Renal cortex interstitium (tissue), 11 donors: ENCODE results near the gene VGLL3. TPM values are rescaled to one million over a fixed set of nuclear protein-coding genes. Genes with fewer than 3 reads are reported as not detected.

Experiments used
- DNase-seq, 11 donors: peaks; one replicate each; pipeline ENCODE4 v3.0.0-alpha.2; 2013; ENCODE audit warnings: low read depth in 9 of 11, low spot score in 4 of 11; ENCODE audit errors: extremely low read depth in 1 of 11
- polyA plus RNA-seq, 3 donors: library from polyadenylated mRNA; unstranded; fragments of 120-200 nt; gene quantifications; one replicate each; pipeline ENCODE4 v1.2.1, GENCODE V29; 2013; ENCODE audit not compliant: insufficient read length in 3 of 3

VGLL3 gene
- polyA plus RNA-seq, 3 donors: 4.0 to 7.0 (median 4.2) TPM

DNA sequence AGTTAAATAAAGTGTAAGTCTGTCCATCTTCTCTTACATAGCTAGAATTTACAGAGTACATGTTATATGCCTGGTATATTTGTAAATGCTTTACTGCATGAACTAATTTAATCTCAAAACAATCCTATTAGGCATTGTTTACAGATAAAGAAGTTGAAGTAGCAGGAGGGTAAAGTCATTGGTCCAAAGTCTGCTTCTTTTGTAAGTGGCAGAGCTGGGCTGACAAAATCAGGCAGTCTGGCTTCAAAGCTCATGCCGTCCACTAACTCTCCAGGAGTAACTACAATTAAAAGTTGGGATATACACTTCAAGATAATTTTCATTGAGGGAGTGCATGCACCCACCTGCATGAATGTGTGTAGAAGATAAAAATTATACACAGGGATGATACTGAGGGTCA, 27.3 kb downstream of the VGLL3 start:
- no peak for DNase-seq

GRCh38 chr3:86961297-86961696, 29.7 kb downstream of the VGLL3 start:
- DNase-seq: no peak

- DNase-seq: no peak
Measured at GRCh38 chr3:86960550-86960949, 30.4 kb downstream of the VGLL3 start.

DNA sequence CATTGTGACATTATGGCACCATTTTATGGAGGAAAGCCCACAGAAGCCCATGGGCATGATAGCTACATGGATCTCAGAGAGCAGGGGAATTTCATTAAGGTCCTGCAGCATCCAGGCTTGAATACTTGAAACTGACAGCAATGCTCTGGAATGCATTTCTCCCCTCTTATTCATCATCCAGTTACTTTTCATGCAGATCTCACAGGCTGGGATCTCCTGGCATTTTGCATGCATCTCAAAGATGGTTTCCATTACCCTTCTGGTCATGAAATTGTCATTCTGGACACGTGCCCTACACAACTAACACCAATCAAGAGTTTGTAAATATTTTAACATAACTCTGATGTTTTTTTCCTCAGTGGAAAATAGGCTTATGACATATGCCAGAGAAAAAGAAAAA, 32.4 kb downstream of the VGLL3 start:
- DNase-seq: no peak

DNA sequence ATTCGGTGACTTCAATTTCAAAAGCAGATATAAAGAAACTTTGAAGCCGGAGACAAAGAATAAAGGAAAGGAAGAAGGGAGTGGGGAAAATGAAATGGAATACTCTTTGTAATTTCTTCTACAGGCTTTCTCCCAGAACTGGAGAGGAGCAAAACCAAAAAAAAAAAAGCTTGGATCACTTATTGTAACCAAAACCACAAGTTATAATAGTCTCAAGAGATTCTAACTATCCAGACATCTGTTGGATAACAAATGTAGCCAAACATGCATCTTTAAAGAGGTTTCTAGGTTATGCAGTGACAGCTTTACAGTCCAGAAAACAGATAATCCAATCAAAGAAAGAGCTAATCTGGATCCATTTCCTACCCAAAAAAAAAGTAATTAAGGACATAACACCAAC, 36.2 kb downstream of the VGLL3 start:
- DNase-seq: no peak

- DNase-seq: no peak
Measured at GRCh38 chr3:86954226-86954625, 36.7 kb downstream of the VGLL3 start.

DNA sequence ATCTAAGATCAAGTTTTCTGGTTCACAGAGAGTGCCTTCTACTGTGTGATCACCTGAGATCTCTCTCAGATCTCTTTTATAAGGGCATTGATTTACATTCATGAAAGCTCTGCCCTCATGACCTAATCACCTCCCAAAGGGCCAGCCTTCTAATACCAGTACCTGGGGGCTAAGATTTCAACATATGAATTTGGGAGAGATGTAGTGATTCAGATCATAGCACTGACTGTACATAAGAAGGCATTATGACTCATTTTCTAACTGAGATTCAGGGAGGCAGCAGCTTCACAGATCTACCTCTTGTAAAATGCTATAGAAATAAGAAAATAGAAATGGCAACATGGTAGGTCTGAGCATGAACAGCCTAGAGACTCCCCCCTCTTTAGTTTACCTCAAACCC, 39.6 kb downstream of the VGLL3 start:
- no peak for DNase-seq

- DNase-seq: no peak
Measured at GRCh38 chr3:86950717-86951116, 40.2 kb downstream of the VGLL3 start.

GRCh38 chr3:86949850-86950249, 41.1 kb downstream of the VGLL3 start:
- no peak for DNase-seq

DNA sequence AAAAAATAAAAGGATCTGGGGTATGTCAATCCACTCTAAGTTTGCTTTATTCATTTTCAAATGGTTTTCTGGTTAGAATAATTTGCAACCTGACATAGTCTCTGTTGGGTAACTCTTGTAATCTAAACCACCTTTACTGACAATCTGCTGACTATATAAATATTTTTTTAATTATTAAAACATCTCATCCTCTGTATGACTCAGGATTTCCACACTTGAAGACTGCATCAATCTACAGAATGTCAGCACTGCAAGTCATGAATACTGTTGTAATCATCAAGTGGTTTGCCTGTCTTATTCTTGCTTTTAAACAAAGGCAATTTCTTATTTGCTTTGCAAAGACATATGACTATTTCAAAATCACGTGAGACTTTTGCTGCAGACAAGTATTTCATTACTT, 42.1 kb downstream of the VGLL3 start:
- no peak for DNase-seq

DNA sequence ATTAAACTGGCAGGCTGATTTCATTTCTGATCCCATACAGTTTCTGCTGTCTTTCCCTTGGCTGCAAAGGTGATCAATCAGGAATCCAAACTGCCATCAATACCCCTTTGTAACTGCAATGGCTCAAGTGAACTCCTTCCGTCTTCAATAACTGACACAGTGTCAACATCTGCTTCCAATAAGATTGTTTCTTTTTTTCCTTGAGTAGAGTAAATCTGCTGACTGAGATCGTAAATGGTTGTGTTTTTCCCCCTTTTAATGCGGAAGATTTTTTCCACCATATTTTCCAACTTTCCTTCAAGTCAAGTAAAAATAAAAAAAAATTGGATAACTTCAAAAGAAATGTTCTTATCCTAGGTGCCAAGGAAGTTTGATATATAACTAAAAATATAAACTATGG, 48.7 kb downstream of the VGLL3 start:
- DNase-seq: no peak

- no peak for DNase-seq
Measured at GRCh38 chr3:86938416-86939105, 52.4 kb downstream of the VGLL3 start.

- no peak for DNase-seq
Measured at GRCh38 chr3:86937306-86937791, 53.6 kb downstream of the VGLL3 start.

DNA sequence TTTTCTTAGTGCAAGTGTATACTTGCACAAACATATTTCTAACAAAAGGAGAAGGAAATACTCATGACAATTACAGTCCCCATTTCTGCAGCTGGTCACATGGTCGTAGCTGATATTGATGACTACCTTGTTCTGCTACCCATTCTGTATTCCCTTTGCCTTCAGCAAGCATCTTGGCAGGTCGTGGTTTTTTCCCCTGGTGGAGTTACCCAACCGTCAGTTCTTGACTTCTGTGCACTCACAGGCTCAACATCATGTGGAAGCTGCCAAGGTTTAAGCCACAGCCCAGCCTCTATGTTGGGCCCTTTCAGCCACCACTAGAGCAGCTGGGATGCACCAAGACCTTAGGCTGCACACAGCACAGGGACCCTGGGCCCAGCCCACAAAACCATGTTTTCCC, 56.1 kb downstream of the VGLL3 start:
- DNase-seq: no peak

- DNase-seq: no peak
Measured at GRCh38 chr3:86930831-86931230, 60.1 kb downstream of the VGLL3 start.

DNA sequence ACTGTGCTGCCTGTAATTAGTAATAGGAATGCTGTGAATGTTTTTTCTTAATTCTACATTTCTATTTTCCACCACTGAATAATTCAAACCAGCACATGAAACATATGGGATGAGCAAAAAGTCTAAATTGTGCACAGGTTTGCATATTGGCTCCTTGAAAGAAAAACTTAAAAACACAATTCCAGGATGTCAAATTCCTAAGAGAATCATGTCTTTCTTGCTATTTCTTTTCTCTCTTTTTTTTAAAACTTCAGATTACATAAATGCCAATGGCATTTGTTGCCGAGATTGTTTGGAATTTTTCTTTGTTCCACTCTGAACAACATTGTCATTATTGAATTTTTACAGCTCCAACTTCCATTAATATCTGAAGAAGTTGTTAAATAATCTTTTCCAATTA, 60.8 kb downstream of the VGLL3 start:
- DNase-seq: no peak

- DNase-seq: no peak
Measured at GRCh38 chr3:86929046-86929445, 61.9 kb downstream of the VGLL3 start.

DNA sequence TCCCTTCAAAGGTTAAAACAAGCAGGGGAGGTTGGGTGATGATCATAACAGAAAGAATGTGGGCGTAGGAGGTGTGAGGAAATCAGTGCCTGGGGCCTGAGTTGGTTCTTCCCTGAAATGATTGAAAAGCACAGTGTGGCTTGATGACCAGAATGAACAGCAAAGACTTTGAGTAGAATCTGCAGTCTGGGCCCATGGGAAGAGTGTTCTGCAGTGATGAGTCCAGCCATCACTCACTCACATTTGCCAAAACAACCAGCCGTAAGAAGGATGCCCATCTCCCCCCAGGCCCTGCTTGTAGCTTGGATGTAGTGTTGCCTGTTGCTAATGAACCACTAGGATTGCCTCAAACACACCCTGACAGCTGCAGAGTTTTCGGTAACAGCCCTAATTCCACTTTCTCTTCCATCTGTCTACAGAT, 67.9 kb downstream of the VGLL3 start:
- no peak for DNase-seq

DNA sequence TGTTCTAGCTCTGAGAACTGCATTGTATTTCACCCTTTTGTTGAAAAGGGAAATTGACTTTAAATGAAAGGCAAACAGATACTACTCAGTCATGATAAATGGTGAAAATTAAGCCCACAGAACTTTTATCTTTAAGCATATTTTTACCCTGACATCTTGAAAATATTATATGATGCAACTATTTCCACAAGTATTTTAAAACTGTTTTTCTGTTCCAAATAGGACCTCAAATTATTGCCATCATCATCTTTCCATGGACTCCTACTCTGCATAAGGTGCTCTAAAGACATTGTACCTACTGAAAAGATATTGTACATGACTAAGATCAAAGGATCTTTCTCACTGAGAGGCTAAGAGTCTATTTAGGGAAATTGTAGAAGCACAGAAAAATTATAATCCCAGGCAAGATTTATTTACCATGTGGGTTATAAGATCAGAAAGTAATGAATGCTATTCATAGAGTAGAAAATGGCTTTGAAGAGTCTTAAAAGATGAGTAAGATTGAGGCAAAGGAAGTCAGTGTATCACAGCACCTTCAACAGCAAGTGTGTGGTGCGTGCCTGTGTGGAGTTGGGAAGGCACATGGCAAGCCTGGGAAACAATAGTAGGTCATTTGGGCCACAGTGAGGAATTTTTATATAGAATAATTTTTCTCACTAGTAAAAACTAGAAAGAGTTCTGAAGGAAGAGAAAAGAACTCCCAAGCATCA, 68.8 kb downstream of the VGLL3 start:
- DNase-seq: no peak

GRCh38 chr3:86914670-86915069, 76.3 kb downstream of the VGLL3 start:
- DNase-seq: no peak

- DNase-seq: no peak
Measured at GRCh38 chr3:86913160-86913559, 77.8 kb downstream of the VGLL3 start.
